GM19025 (cell line): ENCODE data around the gene DPYSL4.

Source experiments
- ATAC-seq: cut with Tn5 transposase; IDR thresholded peaks from one replicate; pipeline ENCODE4 v1.9.1; 2021; ENCODE audit warnings: mild to moderate bottlenecking, low read depth, moderate library complexity; ENCODE audit not compliant: unreplicated experiment

Gene DPYSL4

GRCh38 chr10:132253092-132253687 is 66.4 kb downstream of the DPYSL4 start:
- no peak for ATAC-seq

DNA sequence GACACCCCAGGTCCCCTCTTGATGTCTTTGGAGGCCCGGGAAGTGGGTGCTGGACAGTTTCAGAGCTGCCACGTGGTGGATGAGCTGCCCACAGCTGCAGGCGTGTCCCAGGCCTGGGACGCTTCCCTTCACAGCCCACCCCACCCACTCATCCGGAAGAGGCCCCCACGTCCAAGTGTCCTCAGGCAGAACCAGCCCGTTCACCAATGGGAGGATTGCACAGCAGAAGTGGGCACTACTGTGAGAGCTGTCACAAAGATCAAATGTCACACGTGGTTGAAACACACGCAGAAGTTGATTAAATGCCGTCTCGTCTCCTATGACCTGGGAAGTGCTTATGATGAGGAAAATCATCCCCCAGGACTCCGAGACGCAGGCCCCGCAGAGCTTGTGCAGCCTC is 68.1 kb downstream of the DPYSL4 start:
- no peak for ATAC-seq
